Fibroblast of peridontal ligament (primary cell): ENCODE results near the gene GPR12.

Experiments
- DNase-seq: peaks from one replicate; pipeline ENCODE4 v3.0.0-alpha.2; 2010; ENCODE audit errors: extremely low read depth

The GPR12 gene

GRCh38 chr13:26705536-26705935 lies 55.0 kb downstream of the GPR12 start:
- DNase-seq: no peak
